ENCODE data around the gene PRR14L.
"Not testable (repeated sequence)": the region's sequence is repeated elsewhere in the genome, so short reads cannot be mapped to it uniquely, and the experiment has no call there.

The PRR14L gene

GRCh38 chr22:31740314-31740713 is 9.6 kb downstream of the PRR14L start:
- DNase-seq (ENCODE audit: low read depth) = not testable (repeated sequence)

- DNase-seq (ENCODE audit: low read depth) = no peak
These were observed 10.1 kb downstream of the PRR14L start for GRCh38 chr22:31739795-31740201.

GRCh38 chr22:31738566-31738965 is 11.4 kb downstream of the PRR14L start:
- DNase-seq (ENCODE audit: low read depth) = no peak

- DNase-seq (ENCODE audit: low read depth) = no peak
These were observed 12.0 kb downstream of the PRR14L start for GRCh38 chr22:31737932-31738331.

- no peak for DNase-seq (ENCODE audit: low read depth)
These were observed 13.5 kb downstream of the PRR14L start for GRCh38 chr22:31736458-31736857.

GRCh38 chr22:31734512-31734911 is 15.4 kb downstream of the PRR14L start:
- DNase-seq (ENCODE audit: low read depth) = peak; percentile 93

- no peak for DNase-seq (ENCODE audit: low read depth)
These were observed 16.3 kb downstream of the PRR14L start for GRCh38 chr22:31733580-31734079.

GRCh38 chr22:31732089-31732829 is 17.7 kb downstream of the PRR14L start:
- no peak for DNase-seq (ENCODE audit: low read depth)

- peak; percentile 13 for DNase-seq (ENCODE audit: low read depth)
These were observed 19.6 kb downstream of the PRR14L start for GRCh38 chr22:31730344-31730711.

- DNase-seq (ENCODE audit: low read depth) = no peak
These were observed 21.1 kb downstream of the PRR14L start for GRCh38 chr22:31728857-31729256.

- DNase-seq (ENCODE audit: low read depth) = no peak
These were observed 23.2 kb downstream of the PRR14L start for GRCh38 chr22:31726692-31727091.

- DNase-seq (ENCODE audit: low read depth) = no peak
These were observed 26.2 kb downstream of the PRR14L start for GRCh38 chr22:31723723-31724122.

- DNase-seq (ENCODE audit: low read depth) = no peak
These were observed 30.0 kb downstream of the PRR14L start for GRCh38 chr22:31719850-31720471.

GRCh38 chr22:31715147-31715778 is 34.7 kb downstream of the PRR14L start:
- no peak for DNase-seq (ENCODE audit: low read depth)

- DNase-seq (ENCODE audit: low read depth) = not testable (repeated sequence)
These were observed 38.7 kb downstream of the PRR14L start for GRCh38 chr22:31711226-31711625.

GRCh38 chr22:31707519-31707918 is 42.4 kb downstream of the PRR14L start:
- no peak for DNase-seq (ENCODE audit: low read depth)

GRCh38 chr22:31695423-31695822 is 54.5 kb downstream of the PRR14L start:
- peak; percentile 42 for DNase-seq (ENCODE audit: low read depth)

GRCh38 chr22:31694046-31694445 is 55.9 kb downstream of the PRR14L start:
- not testable (repeated sequence) for DNase-seq (ENCODE audit: low read depth)

GRCh38 chr22:31692186-31692886 is 57.6 kb downstream of the PRR14L start:
- DNase-seq (ENCODE audit: low read depth) = peak; percentile 79

- no peak for DNase-seq (ENCODE audit: low read depth)
These were observed 58.5 kb downstream of the PRR14L start for GRCh38 chr22:31691408-31691807.

GRCh38 chr22:31683181-31684105 is 66.5 kb downstream of the PRR14L start:
- no peak for DNase-seq (ENCODE audit: low read depth)
